ENCODE measurements around the gene PCDHA9.
"Not testable (repeated sequence)": the region's sequence is repeated elsewhere in the genome, so short reads cannot be mapped to it uniquely, and the experiment has no call there.

PCDHA9 gene

GRCh38 chr5:140835622-140836510 is 12.3 kb upstream of the PCDHA9 start:
- DNase-seq = no peak

DNA sequence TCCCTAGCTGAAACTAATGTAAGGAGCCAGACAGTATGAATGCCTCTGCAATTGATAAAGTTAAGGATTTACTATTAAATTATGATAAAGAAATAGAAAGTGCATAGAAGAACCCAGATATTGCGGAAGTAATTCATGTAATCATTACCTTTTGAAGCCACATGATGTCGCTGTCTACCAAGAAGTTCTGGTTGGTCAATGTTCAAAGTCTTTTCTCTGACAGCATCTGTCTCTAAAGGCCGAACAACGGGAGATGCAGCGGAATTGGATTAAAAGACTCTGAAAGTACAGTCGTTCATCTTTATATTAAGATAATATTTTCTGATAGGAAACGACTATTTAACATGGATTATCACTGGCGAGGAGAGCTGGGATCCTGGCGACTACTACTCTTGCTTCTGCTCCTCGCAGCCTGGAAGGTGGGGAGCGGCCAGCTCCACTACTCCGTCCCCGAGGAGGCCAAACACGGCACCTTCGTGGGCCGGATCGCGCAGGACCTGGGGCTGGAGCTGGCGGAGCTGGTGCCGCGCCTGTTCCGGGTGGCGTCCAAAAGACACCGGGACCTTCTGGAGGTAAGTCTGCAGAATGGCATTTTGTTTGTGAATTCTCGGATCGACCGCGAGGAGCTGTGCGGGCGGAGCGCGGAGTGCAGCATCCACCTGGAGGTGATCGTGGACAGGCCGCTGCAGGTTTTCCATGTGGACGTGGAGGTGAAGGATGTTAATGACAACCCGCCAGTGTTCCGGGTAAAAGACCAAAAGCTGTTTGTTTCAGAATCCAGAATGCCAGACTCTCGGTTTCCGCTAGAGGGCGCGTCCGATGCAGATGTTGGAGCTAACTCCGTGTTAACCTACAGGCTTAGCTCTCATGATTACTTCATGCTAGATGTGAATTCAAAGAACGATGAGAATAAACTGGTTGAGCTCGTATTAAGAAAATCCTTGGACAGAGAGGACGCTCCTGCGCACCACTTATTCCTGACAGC is 6.9 kb upstream of the PCDHA9 start, which contains the start of gene PCDHA8:
PCDHA8 (plus strand) TSS at position 210 of the 985 bp plus-strand sequence; CDS start at position 345, 135 bp downstream.
- no peak for DNase-seq

DNA sequence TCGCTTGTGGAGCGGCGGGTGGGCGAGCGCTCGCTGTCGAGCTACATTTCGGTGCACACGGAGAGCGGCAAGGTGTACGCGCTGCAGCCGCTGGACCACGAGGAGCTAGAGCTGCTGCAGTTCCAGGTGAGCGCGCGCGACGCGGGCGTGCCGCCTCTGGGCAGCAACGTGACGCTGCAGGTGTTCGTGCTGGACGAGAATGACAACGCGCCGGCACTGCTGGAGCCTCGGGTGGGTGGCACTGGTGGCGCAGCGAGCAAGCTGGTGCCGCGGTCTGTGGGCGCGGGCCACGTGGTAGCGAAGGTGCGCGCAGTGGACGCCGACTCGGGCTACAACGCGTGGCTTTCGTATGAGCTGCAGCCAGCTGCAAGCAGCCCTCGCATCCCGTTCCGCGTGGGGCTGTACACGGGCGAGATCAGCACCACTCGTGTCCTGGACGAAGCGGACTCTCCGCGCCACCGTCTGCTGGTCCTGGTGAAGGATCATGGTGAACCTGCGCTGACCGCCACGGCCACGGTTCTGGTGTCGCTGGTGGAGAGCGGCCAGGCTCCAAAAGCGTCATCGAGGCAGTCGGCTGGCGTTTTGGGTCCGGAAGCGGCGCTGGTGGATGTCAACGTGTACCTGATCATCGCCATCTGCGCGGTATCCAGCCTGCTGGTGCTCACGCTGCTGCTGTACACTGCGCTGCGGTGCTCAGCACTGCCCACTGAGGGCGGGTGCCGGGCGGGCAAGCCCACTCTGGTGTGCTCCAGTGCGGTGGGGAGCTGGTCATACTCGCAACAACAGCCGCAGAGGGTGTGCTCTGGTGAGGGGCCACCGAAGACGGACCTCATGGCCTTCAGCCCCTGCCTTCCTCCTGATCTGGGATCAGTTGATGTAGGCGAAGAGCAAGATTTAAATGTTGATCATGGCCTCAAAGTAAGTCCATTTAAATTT is 5.1 kb upstream of the PCDHA9 start:
- DNase-seq = no peak

DNA sequence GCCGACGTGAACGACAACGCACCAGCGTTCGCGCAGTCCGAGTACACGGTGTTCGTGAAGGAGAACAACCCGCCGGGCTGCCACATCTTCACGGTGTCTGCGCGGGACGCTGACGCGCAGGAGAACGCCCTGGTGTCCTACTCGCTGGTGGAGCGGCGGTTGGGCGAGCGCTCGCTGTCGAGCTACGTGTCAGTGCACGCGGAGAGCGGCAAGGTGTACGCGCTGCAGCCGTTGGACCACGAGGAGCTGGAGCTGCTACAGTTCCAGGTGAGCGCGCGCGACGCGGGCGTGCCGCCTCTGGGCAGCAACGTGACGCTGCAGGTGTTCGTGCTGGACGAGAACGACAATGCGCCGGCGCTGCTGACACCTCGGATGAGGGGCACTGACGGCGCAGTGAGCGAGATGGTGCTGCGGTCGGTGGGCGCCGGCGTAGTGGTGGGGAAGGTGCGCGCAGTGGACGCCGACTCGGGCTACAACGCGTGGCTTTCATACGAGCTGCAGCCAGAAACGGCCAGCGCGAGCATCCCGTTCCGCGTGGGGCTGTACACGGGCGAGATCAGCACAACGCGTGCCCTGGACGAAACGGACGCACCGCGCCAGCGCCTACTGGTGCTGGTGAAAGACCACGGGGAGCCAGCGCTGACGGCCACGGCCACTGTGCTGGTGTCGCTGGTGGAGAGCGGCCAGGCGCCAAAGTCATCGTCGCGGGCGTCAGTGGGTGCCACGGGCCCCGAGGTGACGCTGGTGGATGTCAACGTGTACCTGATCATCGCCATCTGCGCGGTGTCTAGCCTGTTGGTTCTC is 1.9 kb downstream of the PCDHA9 start:
- DNase-seq = not testable (repeated sequence)

DNA sequence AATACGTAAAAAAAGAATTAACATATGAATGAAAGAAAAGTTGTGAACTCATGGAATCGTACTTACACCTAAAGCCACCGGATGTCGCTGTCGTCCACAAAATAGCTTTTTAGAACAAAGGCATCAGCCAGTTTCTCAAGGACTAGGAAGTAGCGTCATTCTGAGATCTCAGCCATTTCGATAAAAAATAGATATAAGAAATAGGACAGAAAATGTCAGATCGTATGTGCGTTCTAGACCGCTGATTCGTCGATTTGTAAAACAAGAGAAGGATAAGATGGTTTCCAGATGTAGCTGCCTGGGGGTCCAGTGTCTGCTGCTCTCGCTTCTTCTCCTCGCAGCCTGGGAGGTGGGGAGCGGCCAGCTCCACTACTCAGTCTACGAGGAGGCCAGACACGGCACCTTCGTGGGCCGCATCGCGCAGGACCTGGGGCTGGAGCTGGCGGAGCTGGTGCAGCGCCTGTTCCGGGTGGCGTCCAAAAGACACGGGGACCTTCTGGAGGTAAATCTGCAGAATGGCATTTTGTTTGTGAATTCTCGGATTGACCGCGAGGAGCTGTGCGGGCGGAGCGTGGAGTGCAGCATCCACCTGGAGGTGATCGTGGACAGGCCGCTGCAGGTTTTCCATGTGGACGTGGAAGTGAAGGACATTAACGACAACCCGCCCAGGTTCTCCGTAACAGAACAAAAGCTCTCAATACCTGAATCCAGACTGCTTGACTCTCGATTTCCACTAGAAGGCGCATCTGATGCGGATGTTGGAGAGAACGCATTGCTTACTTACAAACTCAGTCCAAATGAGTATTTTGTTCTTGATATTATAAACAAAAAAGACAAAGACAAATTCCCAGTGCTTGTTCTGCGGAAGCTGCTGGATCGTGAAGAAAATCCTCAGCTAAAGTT is 7.8 kb downstream of the PCDHA9 start, which contains the start of gene PCDHA10:
PCDHA10 (plus strand) TSS at position 126 of the 903 bp plus-strand sequence; CDS start at position 278, 152 bp downstream.
- DNase-seq = no peak

- DNase-seq = no peak
Observed at GRCh38 chr5:140857177-140857986, 9.2 kb downstream of the PCDHA9 start.

DNA sequence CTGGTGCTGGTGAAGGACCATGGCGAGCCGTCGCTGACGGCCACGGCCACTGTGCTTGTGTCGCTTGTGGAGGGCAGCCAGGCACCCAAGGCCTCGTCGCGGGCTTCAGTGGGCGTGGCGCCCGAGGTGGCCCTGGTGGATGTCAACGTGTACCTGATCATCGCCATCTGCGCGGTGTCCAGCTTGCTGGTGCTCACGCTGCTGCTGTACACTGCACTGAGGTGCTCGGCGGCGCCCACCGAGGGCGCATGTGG is 9.7 kb downstream of the PCDHA9 start:
- no peak for DNase-seq

GRCh38 chr5:140862441-140863295 is 14.5 kb downstream of the PCDHA9 start:
- DNase-seq = no peak

GRCh38 chr5:140868721-140869554 is 20.8 kb downstream of the PCDHA9 start, which contains the start of gene PCDHA11:
PCDHA11 (plus strand) TSS chr5:140868957; CDS start chr5:140869104, 147 bp downstream.
- DNase-seq = no peak

DNA sequence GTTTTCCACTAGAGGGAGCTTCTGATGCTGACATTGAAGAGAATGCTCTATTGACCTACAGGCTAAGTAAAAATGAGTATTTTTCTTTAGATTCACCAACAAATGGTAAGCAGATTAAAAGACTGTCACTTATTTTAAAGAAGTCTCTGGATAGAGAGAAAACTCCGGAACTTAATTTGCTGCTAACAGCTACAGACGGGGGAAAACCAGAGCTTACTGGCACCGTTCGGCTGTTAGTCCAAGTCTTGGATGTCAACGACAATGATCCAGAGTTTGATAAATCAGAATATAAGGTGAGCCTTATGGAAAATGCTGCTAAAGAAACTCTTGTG is 21.3 kb downstream of the PCDHA9 start:
- DNase-seq = no peak

DNA sequence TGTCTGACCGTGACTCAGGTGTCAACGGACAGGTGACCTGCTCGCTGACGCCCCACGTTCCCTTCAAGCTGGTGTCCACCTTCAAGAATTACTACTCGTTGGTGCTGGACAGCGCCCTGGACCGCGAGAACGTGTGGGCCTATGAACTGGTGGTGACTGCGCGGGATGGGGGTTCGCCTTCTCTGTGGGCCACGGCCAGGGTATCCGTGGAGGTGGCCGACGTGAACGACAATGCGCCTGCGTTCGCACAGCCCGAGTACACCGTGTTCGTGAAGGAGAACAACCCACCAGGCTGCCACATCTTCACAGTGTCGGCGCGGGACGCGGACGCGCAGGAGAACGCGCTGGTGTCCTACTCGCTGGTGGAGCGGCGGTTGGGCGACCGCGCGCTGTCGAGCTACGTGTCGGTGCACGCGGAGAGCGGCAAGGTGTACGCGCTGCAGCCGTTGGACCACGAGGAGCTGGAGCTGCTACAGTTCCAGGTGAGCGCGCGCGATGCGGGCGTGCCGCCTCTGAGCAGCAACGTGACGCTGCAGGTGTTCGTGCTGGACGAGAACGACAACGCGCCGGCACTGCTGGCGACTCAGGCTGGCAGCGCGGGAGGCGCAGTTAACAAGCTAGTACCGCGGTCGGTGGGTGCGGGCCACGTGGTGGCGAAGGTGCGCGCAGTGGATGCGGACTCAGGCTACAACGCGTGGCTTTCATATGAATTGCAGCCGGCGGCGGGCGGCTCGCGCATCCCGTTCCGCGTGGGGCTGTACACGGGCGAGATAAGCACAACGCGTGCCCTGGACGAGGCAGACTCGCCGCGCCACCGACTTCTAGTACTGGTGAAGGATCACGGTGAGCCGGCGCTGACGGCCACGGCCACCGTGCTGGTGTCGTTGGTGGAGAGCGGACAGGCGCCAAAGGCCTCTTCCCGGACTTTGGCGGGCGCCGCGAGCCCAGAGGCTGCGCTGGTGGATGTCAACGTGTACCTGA is 22.3 kb downstream of the PCDHA9 start:
- DNase-seq = no peak

GRCh38 chr5:140875085-140876065 is 27.2 kb downstream of the PCDHA9 start, which contains the start of gene PCDHA12:
PCDHA12 (plus strand) TSS chr5:140875308; CDS start chr5:140875473, 165 bp downstream.
- no peak for DNase-seq

- DNase-seq = not testable (repeated sequence)
Observed at GRCh38 chr5:140876541-140877261, 28.5 kb downstream of the PCDHA9 start.

- no peak for DNase-seq
Observed at GRCh38 chr5:140877262-140877581, 29.0 kb downstream of the PCDHA9 start.
